Right lobe of liver (tissue), 6 donors: Measurements from ENCODE around the gene LMTK2. TPM values are rescaled to one million over a fixed set of nuclear protein-coding genes. Genes with fewer than 3 reads are reported as not detected.

ENCODE experiments used
- ATAC-seq, 4 donors: fragments of 200-7000 bp; cut with Tn5 transposase; one replicate each; pipeline ENCODE4 v1.9.1; 2020; ENCODE audit warnings: mild to moderate bottlenecking in 4 of 4, moderate library complexity in 4 of 4
- DNase-seq, 3 donors: peaks; one replicate each; pipeline ENCODE4 v3.0.0-alpha.2; 2020
- H3K27ac ChIP-seq, 3 donors: fragments of 200-600 bp; one replicate each; pipeline ENCODE4 v1.8.0; 2022
- H3K27me3 ChIP-seq, 2 donors: fragments of 200-600 bp; one replicate each; pipeline ENCODE4 v1.8.0; 2022
- H3K36me3 ChIP-seq, 4 donors: fragments of 200-600 bp; sonication (generic) in 1 of 4; one replicate each; pipeline versions ENCODE4 v1.5.1 to v1.8.0; 2017 to 2022; ENCODE audit warnings: control low read depth in 1 of 4
- H3K4me1 ChIP-seq, 4 donors: fragments of 200-600 bp; sonication (generic) in 1 of 4; one replicate each; pipeline versions ENCODE4 v1.5.1 to v1.8.0; 2017 to 2022; ENCODE audit warnings: control low read depth in 1 of 4
- H3K4me3 ChIP-seq, 3 donors: fragments of 200-600 bp; one replicate each; pipeline ENCODE4 v1.8.0; 2022
- H3K9me3 ChIP-seq, 4 donors: fragments of 200-600 bp; sonication (generic) in 1 of 4; one replicate each; pipeline versions ENCODE4 v1.5.1 to v1.8.0; 2017 to 2022; ENCODE audit warnings: control low read depth in 1 of 4
- CTCF ChIP-seq, 4 donors: fragments of 200-600 bp in 3 of 4; fragments of 450-650 bp in 1 of 4; IDR thresholded peaks; one replicate each; pipeline versions ENCODE4 v1.5.1 to v1.8.0; 2016 to 2022; ENCODE audit warnings: antibody characterized with exemption in 4 of 4, mild to moderate bottlenecking in 2 of 4
- POLR2A ChIP-seq: fragments of 450-650 bp; IDR thresholded peaks from one replicate; pipeline ENCODE4 v1.6.1; 2017; ENCODE audit warnings: antibody characterized with exemption, mild to moderate bottlenecking
- WGBS: methylation state at CpG from one replicate; pipeline ENCODE4 v1.1.6; 2018; ENCODE audit warnings: low coverage, low lambda C conversion rate; ENCODE audit not compliant: insufficient coverage; ENCODE audit errors: missing lambda C conversion rate; 5-methylcytosine and 5-hydroxymethylcytosine counted together
- intact Hi-C, 2 donors: fragments of 100-400 bp; cut with DNase I; formaldehyde crosslinking; loops; one replicate each; pipeline versions ENCODE4 v1.11.2 to v1.14.1; 2022
- total RNA-seq, 6 experiments: library from RNA; depleted of rRNA in 2 of 6; stranded (reverse); fragments of >200 nt in 2 of 6; fragmentation: NEBNext Ultra II Directional in 3 of 6; extraction: Animal tissue kit (Norgen Biotek cat#: 25700) in 3 of 6; gene quantifications; one replicate each; pipeline versions ENCODE4 v1.1.0 to v1.2.4, GENCODE V29; 2016 to 2023
- donor health status: DM: no; HTN: yes; CAD: no.
- donor health status: DM: no; HTN: no; CAD: no.
- donor health status: DM: no; HTN: no; CAD: no.
- donor health status: DM: no; HTN: yes; CAD: no.
- donor health status: DM: no; HTN: yes; CAD: no.

LMTK2 gene
- total RNA-seq, 6 experiments from 2014 or later = 9.4 to 16.7 (median 13.9) TPM

- no peaks in the 10 kb centered on the region for H3K9me3 ChIP-seq
- H3K4me3 ChIP-seq = no peak overlapping the region
- intact Hi-C loops = no loop called here
- no peaks in the 10 kb centered on the region for H3K27me3 ChIP-seq
- ATAC-seq (no peak), DNase-seq (no peak)
- WGBS = 34% methylated on average over 4 of the region's 4 CpGs
- H3K27ac ChIP-seq = peak overlapping the region; percentile 82 to 88 (median 84)
- peaks cover 0 to 62% (median 20%) of the 10 kb centered on the region in 4 donors for H3K4me1 ChIP-seq
- TF ChIP-seq POLR2A (no peak), CTCF (IDR thresholded peaks at IDR 0.05) (no peak)
- H3K36me3 ChIP-seq = no peaks in the 10 kb centered on the region
Observed at GRCh38 chr7:98130959-98131358, 24.3 kb downstream of the LMTK2 start.

DNA sequence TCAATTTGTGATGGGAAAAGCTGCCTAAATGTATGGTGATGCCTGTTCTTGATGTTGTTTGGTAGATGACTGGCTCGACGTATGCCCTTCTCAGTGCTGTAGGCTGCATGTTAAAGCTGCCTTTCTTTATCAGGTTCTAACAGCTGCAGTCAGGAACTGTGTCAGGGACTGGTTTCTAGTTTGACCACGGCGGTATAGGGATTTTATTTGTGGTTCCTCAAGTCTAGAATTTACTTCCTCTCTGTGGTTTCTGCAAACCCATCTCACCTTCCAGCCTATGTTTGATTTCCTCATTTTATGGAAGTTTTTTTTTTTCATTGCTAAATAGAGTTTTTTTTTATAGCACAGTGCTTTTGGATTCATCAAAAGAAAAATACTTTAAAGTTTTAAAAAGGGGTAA is 26.5 kb downstream of the LMTK2 start:
- Histone ChIP-seq H3K9me3 (no peaks in the 10 kb centered on the region), H3K27ac (peak overlapping the region; percentile 82 to 88 (median 84)), H3K4me3 (no peak overlapping the region), H3K36me3 (no peaks in the 10 kb centered on the region), H3K4me1 (peaks cover 0 to 70% (median 26%) of the 10 kb centered on the region in 4 donors), H3K27me3 (no peaks in the 10 kb centered on the region)
- intact Hi-C loops = no loop called here
- ATAC-seq = peak in 1 of 4 donors; percentile 3
- TF ChIP-seq CTCF (IDR thresholded peaks at IDR 0.05) (no peak), POLR2A (no peak)
- DNase-seq = no peak
- 37% methylated on average over 2 of the region's 4 CpGs for WGBS

DNA sequence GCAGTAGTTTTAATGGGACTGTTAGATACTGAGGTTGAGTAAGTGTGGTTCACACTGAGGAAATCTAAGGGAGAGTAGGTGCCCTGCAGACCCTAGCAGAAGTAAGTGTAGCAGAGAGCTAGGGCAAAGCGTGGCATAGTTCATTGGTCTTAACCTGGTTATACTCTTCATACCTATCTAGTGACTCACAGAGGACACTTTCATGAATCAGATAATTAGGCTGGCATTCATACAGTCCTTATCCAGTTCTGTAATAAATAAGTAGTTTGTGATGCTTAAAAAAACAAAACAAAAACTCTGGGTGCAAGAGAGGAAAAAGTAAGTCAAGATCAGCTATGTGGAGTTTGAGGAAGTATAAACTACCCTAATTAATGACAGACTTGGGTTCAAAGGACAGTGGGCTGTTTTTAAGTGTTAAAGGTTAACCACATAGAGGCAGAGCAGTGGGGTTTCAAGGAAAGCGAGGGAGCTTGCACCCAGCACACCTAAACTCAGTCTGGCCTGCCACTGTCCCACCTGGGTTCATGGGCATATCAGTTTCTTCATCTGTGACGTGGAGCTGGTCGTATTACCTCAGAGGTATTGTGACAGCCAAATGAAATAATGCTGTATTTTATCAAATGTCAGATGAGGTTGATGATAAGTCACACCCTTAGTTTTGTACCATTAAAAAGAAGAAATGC is 27.1 kb downstream of the LMTK2 start:
- no peak for TF ChIP-seq CTCF (IDR thresholded peaks at IDR 0.05)
- no peak for TF ChIP-seq POLR2A
- 22% methylated on average over 4 of the region's 4 CpGs for WGBS
- Histone ChIP-seq H3K27me3 (no peaks in the 10 kb centered on the region), H3K27ac (peak overlapping the region; percentile 82 to 88 (median 84)), H3K36me3 (no peaks in the 10 kb centered on the region), H3K9me3 (no peaks in the 10 kb centered on the region), H3K4me1 (peaks cover 0 to 70% (median 26%) of the 10 kb centered on the region in 4 donors), H3K4me3 (no peak overlapping the region)
- DNase-seq = peak in 1 of 3 donors; percentile 60
- peak; percentile 48 to 55 (median 54) for ATAC-seq
- intact Hi-C loops = no loop called here

GRCh38 chr7:98134420-98135228 is 28.0 kb downstream of the LMTK2 start:
- intact Hi-C loops = no loop called here
- DNase-seq (no peak), ATAC-seq (no peak)
- 70% methylated on average over 9 of the region's 9 CpGs for WGBS
- H3K36me3 ChIP-seq = peaks cover 0 to 1% (median 0%) of the 10 kb centered on the region in 4 donors
- H3K9me3 ChIP-seq = no peaks in the 10 kb centered on the region
- no peak overlapping the region for H3K4me3 ChIP-seq
- H3K27ac ChIP-seq = peak overlapping the region in 2 of 3 donors; percentile 84 to 88
- H3K4me1 ChIP-seq = peaks cover 0 to 70% (median 26%) of the 10 kb centered on the region in 4 donors
- TF ChIP-seq CTCF (IDR thresholded peaks at IDR 0.05) (no peak), POLR2A (no peak)
- no peaks in the 10 kb centered on the region for H3K27me3 ChIP-seq
